Mucosa of stomach (tissue), 1 donor: Measurements from ENCODE around the gene HLF.

Experiments
- H3K27me3 ChIP-seq: one replicate; pipeline ENCODE4 v1.7.0; 2013; ENCODE audit warnings: mild to moderate bottlenecking, low read length; ENCODE audit not compliant: control insufficient read depth, insufficient read depth
- H3K36me3 ChIP-seq: one replicate; pipeline ENCODE4 v1.7.0; 2013; ENCODE audit warnings: low read length; ENCODE audit not compliant: control insufficient read depth, insufficient read depth
- H3K4me1 ChIP-seq: one replicate; pipeline ENCODE4 v1.7.0; 2013; ENCODE audit warnings: mild to moderate bottlenecking, low read length; ENCODE audit not compliant: control insufficient read depth, insufficient read depth
- H3K4me3 ChIP-seq: one replicate; pipeline ENCODE4 v1.7.0; 2013; ENCODE audit warnings: low read length
- H3K9ac ChIP-seq: one replicate; pipeline ENCODE4 v1.7.0; 2013; ENCODE audit warnings: mild to moderate bottlenecking, low read length, moderate library complexity
- H3K9me3 ChIP-seq: one replicate; pipeline ENCODE4 v1.7.0; 2013; ENCODE audit warnings: mild to moderate bottlenecking, low read length, moderate library complexity; ENCODE audit not compliant: control insufficient read depth
- donor health status: Pancreatic carcinoma.

HLF gene

GRCh38 chr17:55259684-55260111 lies 5.1 kb upstream of the HLF start:
- Histone ChIP-seq H3K27me3 (peaks cover 22% of the 10 kb centered on the region), H3K4me1 (peaks cover 14% of the 10 kb centered on the region), H3K36me3 (no peaks in the 10 kb centered on the region), H3K9ac (no peak overlapping the region), H3K4me3 (no peak overlapping the region), H3K9me3 (no peaks in the 10 kb centered on the region)

GRCh38 chr17:55261311-55261710 lies 3.4 kb upstream of the HLF start:
- H3K4me1 ChIP-seq = peaks cover 14% of the 10 kb centered on the region
- no peaks in the 10 kb centered on the region for H3K36me3 ChIP-seq
- no peaks in the 10 kb centered on the region for H3K9me3 ChIP-seq
- H3K27me3 ChIP-seq = peaks cover 33% of the 10 kb centered on the region
- H3K4me3 ChIP-seq = no peak overlapping the region
- no peak overlapping the region for H3K9ac ChIP-seq

GRCh38 chr17:55263569-55264277 lies 1.0 kb upstream of the HLF start:
- Histone ChIP-seq H3K4me3 (no peak overlapping the region), H3K27me3 (peaks cover 35% of the 10 kb centered on the region), H3K4me1 (peaks cover 14% of the 10 kb centered on the region), H3K36me3 (no peaks in the 10 kb centered on the region), H3K9me3 (no peaks in the 10 kb centered on the region), H3K9ac (peak overlapping the region; percentile 33)

DNA sequence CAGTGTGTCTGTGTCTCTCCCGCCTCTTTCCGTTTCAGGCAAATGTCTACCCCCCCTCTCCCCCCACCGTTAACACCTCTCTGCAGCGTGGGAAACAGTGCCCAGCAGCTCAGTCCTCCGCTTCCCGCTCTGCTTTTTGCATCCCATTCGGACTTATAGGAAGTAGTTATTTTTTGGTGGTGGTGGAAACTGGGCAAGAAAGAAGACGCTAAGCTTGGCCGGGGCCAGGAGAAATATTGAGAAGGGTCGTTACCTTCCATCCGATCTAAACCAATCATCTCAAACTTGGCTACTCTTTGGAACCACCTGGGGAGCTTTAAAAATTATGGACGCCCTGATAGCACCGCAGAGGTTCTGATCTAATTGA lies 499 bp upstream of the HLF start:
- H3K27me3 ChIP-seq = peaks cover 35% of the 10 kb centered on the region
- H3K36me3 ChIP-seq = no peaks in the 10 kb centered on the region
- H3K4me1 ChIP-seq = peaks cover 14% of the 10 kb centered on the region
- no peak overlapping the region for H3K4me3 ChIP-seq
- H3K9ac ChIP-seq = peak overlapping the region; percentile 33
- H3K9me3 ChIP-seq = no peaks in the 10 kb centered on the region

- Histone ChIP-seq H3K4me1 (peaks cover 14% of the 10 kb centered on the region), H3K27me3 (peaks cover 35% of the 10 kb centered on the region), H3K9ac (peak overlapping the region; percentile 59), H3K9me3 (no peaks in the 10 kb centered on the region), H3K36me3 (no peaks in the 10 kb centered on the region), H3K4me3 (no peak overlapping the region)
These were observed 706 bp downstream of the HLF start for GRCh38 chr17:55265311-55266021.

DNA sequence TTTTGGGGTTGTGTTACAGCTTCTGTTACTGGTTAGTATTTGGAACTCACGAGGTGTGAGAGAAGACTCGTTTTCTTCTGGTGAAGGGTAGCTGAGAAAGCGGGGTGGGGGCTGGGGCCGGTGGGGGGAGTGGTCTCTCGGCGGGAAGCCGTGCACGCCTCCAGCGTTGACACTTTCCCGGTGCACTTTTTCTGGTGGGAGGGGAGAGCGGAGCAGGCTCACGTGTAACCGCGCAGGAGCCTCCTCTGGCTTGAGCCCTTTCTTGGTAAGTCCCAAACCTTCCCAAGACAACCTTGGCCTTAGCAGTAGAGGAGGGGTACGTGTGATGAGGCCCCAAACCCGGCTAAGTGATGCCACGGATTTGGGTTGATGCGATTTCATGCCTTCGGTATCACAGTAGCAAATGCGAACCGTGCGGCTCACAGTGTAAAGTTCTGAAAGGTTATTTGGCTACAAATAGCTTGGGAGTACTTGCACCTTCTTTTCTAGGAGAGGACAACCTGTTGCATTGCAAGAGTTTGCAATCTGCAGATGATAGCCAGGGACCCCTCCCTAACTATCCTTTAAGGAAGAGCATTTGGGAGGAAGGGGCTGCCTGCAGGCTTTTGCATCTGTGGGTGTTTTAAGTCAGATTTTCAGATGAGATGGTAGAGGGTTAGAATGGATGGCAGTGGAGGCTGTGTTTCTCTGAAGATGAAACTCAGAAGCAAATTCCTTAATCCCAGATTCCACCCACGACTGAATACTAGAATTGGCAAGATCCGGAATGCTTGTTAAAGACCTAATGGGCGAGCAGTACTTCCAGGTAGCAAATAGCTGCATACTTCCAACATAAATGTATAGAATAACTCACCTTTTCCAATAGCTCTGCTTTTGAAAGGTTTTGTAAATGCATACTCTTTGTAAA lies 1.5 kb downstream of the HLF start:
- Histone ChIP-seq H3K36me3 (no peaks in the 10 kb centered on the region), H3K4me3 (no peak overlapping the region), H3K9ac (no peak overlapping the region), H3K27me3 (peaks cover 35% of the 10 kb centered on the region), H3K9me3 (no peaks in the 10 kb centered on the region), H3K4me1 (peaks cover 14% of the 10 kb centered on the region)

DNA sequence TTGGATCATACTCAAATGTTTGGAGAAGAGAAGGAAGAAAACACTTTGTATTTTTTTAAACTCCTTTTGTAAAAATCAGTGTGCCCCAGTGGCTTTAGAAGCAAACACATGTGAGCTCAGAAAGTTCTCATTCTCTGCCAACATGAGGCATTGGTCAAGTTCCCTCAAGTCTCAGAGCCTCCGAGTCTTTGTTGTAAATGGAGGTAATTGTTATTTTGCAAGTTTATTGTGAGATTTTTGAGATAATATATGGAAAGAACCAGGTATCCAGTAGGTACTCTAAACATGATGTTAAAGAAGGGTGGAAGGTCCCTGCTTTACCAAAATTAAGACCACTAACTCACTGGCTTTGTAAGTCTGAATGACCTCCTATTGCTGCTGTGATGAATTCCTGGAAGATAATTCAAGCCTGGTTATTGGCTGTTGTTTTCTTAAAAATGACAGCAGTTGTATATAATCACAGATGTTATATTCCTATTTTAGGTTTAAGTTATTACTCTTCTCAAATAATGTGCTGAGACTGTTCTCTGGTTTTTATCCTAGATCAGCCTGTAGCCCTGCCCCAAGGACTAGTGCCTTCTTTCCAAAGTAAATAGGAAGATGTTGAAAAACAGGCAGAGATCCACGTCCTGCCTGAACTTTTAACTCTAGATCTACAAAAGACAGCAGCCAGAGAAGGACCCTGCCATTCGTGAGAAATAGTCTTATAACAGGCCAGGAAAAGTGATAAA lies 2.4 kb downstream of the HLF start:
- Histone ChIP-seq H3K9me3 (no peaks in the 10 kb centered on the region), H3K4me3 (no peak overlapping the region), H3K9ac (no peak overlapping the region), H3K36me3 (no peaks in the 10 kb centered on the region), H3K27me3 (peaks cover 35% of the 10 kb centered on the region), H3K4me1 (peaks cover 14% of the 10 kb centered on the region)

GRCh38 chr17:55267777-55268648 lies 3.3 kb downstream of the HLF start:
- Histone ChIP-seq H3K27me3 (peaks cover 28% of the 10 kb centered on the region), H3K9ac (no peak overlapping the region), H3K4me3 (no peak overlapping the region), H3K4me1 (peaks cover 14% of the 10 kb centered on the region), H3K36me3 (no peaks in the 10 kb centered on the region), H3K9me3 (no peaks in the 10 kb centered on the region)

DNA sequence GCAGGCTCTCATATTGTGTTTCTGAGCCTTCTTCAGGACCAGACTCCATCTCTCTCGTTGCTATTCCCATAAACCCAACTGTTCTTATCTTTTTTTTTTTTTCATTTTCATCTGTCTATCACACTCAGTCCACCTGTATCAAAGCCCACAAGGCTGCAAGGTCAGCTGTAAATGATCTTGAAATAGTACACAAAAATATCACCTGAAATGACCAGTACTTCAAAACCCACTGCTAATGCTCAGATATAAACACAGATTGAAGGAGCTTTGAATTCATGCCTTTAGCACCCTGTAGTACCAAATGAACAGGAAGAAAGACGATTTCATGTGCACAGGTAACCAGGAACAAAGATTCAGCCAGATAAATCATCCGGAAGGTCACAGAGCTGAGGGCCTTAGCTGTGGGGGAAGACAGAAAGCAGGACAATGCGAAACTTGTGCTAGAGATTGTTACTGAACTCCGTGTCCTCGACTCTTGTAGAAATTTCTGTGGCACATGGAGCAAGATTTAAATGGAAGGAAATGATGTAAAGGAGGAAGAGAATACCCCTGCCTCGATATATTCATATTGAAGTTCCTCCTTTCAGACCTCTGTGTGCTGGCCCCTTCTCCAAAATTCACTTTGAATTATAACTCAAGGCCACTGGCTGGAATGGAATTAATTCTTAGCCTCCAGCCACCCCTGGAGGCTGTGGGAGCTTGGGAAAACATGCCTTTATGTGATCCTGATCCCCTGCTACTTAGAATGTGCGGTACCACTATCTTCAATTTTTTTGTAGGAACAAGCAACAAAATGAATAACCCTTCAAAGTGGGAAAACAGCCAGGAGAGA lies 4.1 kb downstream of the HLF start:
- peaks cover 14% of the 10 kb centered on the region for H3K4me1 ChIP-seq
- no peaks in the 10 kb centered on the region for H3K36me3 ChIP-seq
- H3K27me3 ChIP-seq = peaks cover 19% of the 10 kb centered on the region
- H3K9ac ChIP-seq = no peak overlapping the region
- H3K4me3 ChIP-seq = no peak overlapping the region
- H3K9me3 ChIP-seq = no peaks in the 10 kb centered on the region

DNA sequence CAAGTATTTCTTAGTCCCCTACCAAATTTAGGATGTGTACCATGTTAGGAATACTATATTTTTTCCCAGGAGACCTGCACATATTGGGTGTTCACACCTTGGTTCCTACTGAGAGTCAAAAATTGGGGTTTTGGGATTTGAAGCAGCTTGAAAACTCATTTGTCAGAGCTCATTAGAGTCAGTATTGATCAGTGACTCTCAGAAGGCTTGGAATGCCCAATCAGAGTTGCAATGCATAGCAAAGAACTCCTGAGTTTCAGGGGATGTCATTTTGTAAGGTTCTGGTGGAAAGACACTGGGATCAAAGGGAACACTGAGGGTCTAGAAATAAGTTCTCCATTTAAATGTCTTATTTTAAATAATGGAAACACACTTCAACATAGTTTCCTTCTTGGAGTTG lies 5.1 kb downstream of the HLF start:
- H3K36me3 ChIP-seq = no peaks in the 10 kb centered on the region
- H3K4me1 ChIP-seq = peaks cover 6% of the 10 kb centered on the region
- no peak overlapping the region for H3K9ac ChIP-seq
- peaks cover 13% of the 10 kb centered on the region for H3K27me3 ChIP-seq
- H3K9me3 ChIP-seq = no peaks in the 10 kb centered on the region
- H3K4me3 ChIP-seq = no peak overlapping the region
